Endothelial cell (in vitro differentiated cells): Measurements from ENCODE around the gene LBX1. TPM values are rescaled to one million over a fixed set of nuclear protein-coding genes. Genes with fewer than 3 reads are reported as not detected.
"Not testable (repeated sequence)": the region's sequence is repeated elsewhere in the genome, so short reads cannot be mapped to it uniquely, and the experiment has no call there.

Source experiments
- DNase-seq: peaks from one replicate; pipeline ENCODE4 v3.0.0; 2021; ENCODE audit warnings: low spot score
- H3K27ac Mint-ChIP-seq: one replicate; pipeline ENCODE4 v1.8.0; 2021; ENCODE audit warnings: mixed read lengths, inconsistent platforms; ENCODE audit not compliant: unreplicated experiment
- H3K27me3 Mint-ChIP-seq: one replicate; pipeline ENCODE4 v1.8.0; 2021; ENCODE audit warnings: mild to moderate bottlenecking, moderate library complexity, mixed read lengths, inconsistent platforms; ENCODE audit not compliant: unreplicated experiment
- H3K36me3 Mint-ChIP-seq: one replicate; pipeline ENCODE4 v1.8.0; 2021; ENCODE audit warnings: mild to moderate bottlenecking, low read depth, mixed read lengths, inconsistent platforms; ENCODE audit not compliant: unreplicated experiment
- H3K4me1 Mint-ChIP-seq: one replicate; pipeline ENCODE4 v1.8.0; 2021; ENCODE audit warnings: mild to moderate bottlenecking, mixed read lengths, inconsistent platforms; ENCODE audit not compliant: unreplicated experiment
- H3K4me3 Mint-ChIP-seq: one replicate; pipeline ENCODE4 v1.8.0; 2021; ENCODE audit warnings: mild to moderate bottlenecking, mixed read lengths, inconsistent platforms; ENCODE audit not compliant: unreplicated experiment
- H3K9me3 Mint-ChIP-seq: one replicate; pipeline ENCODE4 v1.8.0; 2021; ENCODE audit warnings: mixed read lengths, inconsistent platforms; ENCODE audit not compliant: unreplicated experiment
- total RNA-seq: library from RNA; stranded (reverse); fragmentation: NEBNext Ultra II Directional; extraction: Animal tissue kit (Norgen Biotek cat#: 25700); gene quantifications from one replicate; pipeline ENCODE4 v1.2.1, GENCODE V29; 2021; ENCODE audit not compliant: unreplicated experiment
- TF ChIP-seq, protein P1 (sequence below): fragments of 200-600 bp; sonication (generic); IDR thresholded peaks from one replicate; pipeline ENCODE4 v1.5.0; 2021; ENCODE audit warnings: antibody characterized with exemption; ENCODE audit not compliant: unreplicated experiment

LBX1 gene
- total RNA-seq, 1 donor from 2014 or later = not detected

DNA sequence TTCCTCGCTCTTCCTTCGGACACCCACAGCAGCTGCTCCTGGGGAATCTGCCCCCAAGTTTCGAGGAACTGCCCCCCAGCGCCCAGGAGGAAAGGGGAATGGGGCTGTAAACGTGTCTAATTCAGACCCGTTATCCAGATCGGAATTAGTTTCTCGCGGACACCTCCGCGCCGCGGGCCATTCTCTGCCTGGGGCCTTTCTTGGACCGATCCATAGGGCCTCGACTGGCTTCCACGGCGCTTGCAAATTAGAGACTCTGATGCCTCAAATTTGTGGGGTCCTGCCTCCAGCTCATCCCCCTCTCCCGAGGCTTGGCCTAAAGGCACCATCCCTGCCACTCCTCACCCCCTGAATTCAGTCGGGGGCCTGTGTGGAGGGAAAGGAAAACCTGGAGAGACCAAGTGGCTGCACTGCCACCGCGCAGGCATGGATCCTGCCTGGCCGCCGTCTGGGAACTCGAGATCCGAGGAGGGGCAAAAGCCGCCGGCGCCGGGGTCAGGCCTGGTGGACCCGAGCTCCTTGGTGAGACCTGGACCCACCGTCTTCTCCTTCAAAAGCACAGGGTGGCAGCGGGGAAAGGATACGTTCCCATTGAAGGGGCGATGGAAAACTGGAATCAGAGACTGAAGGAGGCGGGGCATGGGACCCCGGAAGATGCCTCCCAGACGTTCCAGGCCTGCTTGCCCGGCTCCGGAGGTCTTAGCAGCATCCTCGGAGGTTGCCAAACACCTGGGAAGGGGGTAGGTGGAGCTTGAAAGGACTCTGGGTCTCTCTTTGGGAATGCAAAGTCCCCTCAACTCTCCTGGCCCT lies 13.7 kb downstream of the LBX1 start:
- DNase-seq = no peak
- TF ChIP-seq, protein P1, sequence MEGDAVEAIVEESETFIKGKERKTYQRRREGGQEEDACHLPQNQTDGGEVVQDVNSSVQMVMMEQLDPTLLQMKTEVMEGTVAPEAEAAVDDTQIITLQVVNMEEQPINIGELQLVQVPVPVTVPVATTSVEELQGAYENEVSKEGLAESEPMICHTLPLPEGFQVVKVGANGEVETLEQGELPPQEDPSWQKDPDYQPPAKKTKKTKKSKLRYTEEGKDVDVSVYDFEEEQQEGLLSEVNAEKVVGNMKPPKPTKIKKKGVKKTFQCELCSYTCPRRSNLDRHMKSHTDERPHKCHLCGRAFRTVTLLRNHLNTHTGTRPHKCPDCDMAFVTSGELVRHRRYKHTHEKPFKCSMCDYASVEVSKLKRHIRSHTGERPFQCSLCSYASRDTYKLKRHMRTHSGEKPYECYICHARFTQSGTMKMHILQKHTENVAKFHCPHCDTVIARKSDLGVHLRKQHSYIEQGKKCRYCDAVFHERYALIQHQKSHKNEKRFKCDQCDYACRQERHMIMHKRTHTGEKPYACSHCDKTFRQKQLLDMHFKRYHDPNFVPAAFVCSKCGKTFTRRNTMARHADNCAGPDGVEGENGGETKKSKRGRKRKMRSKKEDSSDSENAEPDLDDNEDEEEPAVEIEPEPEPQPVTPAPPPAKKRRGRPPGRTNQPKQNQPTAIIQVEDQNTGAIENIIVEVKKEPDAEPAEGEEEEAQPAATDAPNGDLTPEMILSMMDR = no peak
- H3K9me3 Mint-ChIP-seq = no peaks in the 10 kb centered on the region
- H3K4me3 Mint-ChIP-seq = no peak overlapping the region
- no peak overlapping the region for H3K27ac Mint-ChIP-seq
- no peaks in the 10 kb centered on the region for H3K36me3 Mint-ChIP-seq
- H3K4me1 Mint-ChIP-seq = peaks cover 14% of the 10 kb centered on the region
- H3K27me3 Mint-ChIP-seq = peaks cover 27% of the 10 kb centered on the region

DNA sequence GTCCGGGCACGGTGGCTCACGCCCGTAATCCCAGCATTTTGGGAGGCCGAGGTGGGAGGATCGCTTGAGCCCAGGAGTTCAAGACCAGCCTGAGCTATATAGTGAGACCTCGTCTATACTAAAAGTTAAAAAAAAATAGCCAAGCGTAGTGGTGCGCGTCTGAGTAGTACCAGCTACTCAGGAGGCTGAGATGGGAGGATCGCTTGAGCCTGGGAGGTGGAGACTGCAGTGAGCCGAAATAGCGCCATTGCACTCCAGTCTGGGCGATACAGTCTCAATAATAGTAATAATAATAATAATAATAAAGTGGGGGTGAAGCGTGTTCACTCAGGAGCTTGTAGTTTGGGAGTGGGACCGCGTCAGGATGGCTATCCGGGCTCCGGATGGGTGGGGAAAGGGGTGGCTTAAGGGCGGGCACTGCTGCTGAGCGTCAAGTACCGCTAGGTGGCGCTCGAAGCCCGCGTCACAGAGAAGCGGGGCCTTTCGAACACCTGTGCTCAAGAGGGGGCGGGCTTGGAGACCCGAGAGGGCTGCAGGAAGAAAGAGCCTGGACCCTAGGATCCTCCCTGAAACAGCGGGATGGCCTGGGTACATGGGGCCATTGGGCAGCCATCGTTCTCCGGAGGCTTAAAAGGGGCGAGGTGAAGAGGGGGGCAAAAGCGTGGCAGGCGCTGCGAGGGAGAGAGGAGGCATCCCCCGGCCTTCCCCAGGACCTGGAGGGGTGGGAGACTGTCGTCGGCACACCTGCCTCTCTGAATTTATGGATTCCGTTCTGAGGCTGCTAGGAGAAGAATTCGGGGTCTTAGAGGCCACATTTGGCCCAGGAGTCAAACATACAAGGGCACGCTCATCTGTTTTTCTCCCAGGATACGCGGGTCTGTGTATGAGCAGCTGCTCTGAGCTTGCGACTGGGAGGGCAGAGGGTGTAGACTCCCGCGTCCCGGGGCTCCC lies 14.5 kb downstream of the LBX1 start:
- DNase-seq = peak; percentile 77
- TF ChIP-seq, protein P1 = peak; percentile 93
- Mint-ChIP-seq H3K9me3 (no peaks in the 10 kb centered on the region), H3K36me3 (no peaks in the 10 kb centered on the region), H3K27me3 (peaks cover 20% of the 10 kb centered on the region), H3K4me1 (peaks cover 14% of the 10 kb centered on the region), H3K4me3 (no peak overlapping the region), H3K27ac (no peak overlapping the region)

DNA sequence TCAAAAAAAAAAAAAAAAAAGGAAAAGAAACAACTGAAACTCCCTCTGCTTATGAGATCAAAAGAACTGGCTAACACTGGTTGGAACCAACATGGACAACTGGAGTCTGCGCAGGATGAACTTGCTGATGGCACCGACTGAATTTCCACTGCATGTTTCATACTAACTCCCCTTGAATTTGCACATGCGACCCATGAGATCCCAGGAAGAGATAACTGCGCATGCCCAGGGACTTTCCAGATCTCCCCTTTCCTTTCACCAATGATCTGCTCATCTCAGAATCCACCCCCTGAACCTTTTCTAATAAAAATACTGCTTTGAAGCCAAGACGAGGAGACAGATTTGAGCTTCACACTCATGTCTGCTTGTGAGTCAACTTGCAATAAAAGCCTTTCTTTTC lies 20.7 kb downstream of the LBX1 start:
- Mint-ChIP-seq H3K27me3 (peaks cover 4% of the 10 kb centered on the region), H3K27ac (no peak overlapping the region)
- TF ChIP-seq, protein P1 = no peak

GRCh38 chr10:101207026-101207425 lies 22.2 kb downstream of the LBX1 start:
- TF ChIP-seq, protein P1 = no peak
- Mint-ChIP-seq H3K36me3 (no peaks in the 10 kb centered on the region), H3K4me1 (peaks cover 2% of the 10 kb centered on the region), H3K9me3 (no peaks in the 10 kb centered on the region), H3K27me3 (peaks cover 6% of the 10 kb centered on the region), H3K4me3 (no peak overlapping the region), H3K27ac (no peak overlapping the region)
- no peak for DNase-seq

More for the DNA sequence above, 20.7 kb downstream of the LBX1 start:
- no peaks in the 10 kb centered on the region for H3K9me3 Mint-ChIP-seq
- no peaks in the 10 kb centered on the region for H3K36me3 Mint-ChIP-seq
- no peak overlapping the region for H3K4me3 Mint-ChIP-seq
- peaks cover 2% of the 10 kb centered on the region for H3K4me1 Mint-ChIP-seq
- DNase-seq = no peak

- peak overlapping the region; percentile 7 for H3K27ac Mint-ChIP-seq
- not testable (repeated sequence) for DNase-seq, H3K4me1 Mint-ChIP-seq, H3K9me3 Mint-ChIP-seq, H3K36me3 Mint-ChIP-seq, H3K4me3 Mint-ChIP-seq, H3K27me3 Mint-ChIP-seq
Observed at GRCh38 chr10:101202667-101203066, 26.6 kb downstream of the LBX1 start.

- not testable (repeated sequence) for H3K9me3 Mint-ChIP-seq, DNase-seq, H3K4me3 Mint-ChIP-seq, H3K4me1 Mint-ChIP-seq, H3K27me3 Mint-ChIP-seq, H3K36me3 Mint-ChIP-seq, H3K27ac Mint-ChIP-seq
Observed at GRCh38 chr10:101198326-101198977, 30.8 kb downstream of the LBX1 start.
